GM19043 (cell line): ENCODE data around the gene PRMT1.

ENCODE experiments used
- ATAC-seq: cut with Tn5 transposase; IDR thresholded peaks from one replicate; pipeline ENCODE4 v1.9.1; 2021; ENCODE audit warnings: low read depth; ENCODE audit not compliant: unreplicated experiment

PRMT1 gene

DNA sequence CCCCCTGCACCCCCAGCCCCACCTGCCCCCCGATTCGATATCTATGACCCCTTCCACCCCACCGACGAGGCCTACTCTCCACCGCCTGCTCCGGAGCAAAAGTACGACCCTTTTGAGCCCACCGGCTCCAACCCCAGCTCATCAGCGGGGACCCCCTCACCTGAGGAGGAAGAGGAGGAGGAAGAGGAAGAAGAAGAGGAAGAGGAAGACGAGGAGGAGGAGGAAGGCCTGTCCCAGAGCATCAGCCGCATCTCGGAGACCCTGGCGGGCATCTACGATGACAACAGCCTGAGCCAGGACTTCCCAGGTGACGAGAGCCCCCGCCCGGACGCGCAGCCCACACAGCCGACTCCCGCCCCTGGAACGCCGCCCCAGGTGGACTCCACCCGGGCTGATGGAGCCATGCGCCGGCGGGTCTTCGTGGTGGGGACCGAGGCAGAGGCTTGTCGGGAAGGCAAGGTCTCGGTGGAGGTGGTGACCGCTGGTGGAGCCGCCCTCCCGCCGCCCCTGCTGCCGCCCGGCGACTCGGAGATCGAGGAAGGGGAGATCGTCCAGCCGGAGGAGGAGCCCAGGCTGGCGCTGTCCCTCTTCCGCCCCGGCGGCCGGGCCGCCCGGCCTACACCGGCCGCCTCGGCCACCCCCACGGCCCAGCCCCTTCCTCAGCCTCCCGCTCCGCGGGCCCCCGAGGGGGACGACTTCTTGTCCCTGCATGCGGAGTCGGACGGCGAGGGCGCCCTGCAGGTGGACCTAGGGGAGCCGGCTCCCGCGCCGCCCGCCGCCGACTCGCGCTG is 25.8 kb upstream of the PRMT1 start:
- no peak for ATAC-seq

DNA sequence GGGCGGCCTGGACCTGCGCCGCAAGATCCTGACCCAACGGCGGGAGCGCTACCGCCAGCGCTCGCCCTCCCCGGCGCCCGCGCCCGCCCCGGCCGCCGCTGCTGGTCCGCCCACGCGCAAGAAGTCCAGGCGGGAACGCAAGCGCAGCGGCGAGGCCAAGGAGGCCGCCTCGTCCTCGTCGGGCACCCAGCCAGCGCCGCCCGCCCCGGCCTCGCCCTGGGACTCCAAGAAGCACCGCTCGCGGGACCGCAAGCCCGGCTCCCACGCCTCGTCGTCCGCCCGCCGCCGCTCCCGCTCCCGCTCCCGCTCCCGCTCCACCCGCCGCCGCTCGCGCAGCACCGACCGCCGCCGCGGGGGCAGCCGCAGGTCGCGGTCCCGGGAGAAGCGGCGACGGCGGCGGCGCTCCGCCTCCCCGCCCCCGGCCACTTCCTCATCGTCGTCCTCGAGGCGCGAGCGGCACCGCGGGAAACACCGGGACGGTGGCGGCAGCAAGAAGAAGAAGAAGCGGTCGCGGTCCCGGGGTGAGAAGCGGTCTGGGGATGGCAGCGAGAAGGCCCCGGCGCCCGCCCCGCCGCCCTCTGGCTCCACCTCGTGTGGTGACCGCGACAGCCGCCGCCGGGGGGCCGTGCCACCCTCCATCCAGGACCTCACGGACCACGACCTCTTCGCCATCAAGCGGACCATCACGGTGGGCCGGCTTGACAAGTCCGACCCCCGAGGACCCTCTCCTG is 25.1 kb upstream of the PRMT1 start:
- ATAC-seq: no peak

DNA sequence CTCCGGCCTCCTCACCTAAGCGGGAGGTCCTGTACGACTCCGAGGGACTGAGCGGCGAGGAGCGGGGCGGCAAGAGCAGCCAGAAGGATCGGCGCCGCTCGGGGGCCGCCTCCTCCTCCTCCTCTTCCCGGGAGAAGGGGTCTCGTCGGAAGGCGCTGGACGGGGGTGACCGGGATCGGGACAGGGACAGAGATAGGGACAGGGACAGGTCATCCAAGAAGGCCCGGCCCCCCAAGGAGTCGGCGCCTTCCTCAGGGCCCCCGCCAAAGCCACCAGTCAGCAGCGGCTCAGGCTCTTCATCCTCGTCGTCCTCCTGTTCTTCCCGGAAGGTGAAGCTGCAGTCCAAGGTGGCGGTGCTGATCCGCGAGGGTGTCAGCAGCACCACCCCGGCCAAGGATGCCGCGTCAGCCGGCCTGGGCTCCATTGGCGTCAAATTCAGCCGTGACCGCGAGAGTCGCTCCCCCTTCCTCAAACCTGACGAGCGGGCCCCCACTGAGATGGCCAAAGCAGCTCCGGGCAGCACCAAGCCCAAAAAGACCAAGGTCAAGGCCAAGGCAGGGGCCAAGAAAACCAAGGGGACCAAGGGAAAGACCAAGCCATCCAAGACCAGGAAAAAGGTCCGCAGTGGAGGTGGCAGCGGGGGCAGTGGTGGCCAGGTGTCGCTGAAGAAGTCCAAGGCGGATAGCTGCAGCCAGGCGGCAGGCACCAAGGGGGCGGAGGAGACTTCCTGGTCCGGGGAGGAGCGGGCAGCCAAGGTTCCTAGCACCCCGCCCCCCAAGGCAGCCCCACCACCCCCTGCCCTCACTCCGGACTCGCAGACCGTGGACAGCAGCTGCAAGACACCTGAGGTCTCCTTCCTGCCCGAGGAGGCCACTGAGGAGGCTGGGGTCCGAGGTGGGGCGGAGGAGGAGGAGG is 24.3 kb upstream of the PRMT1 start:
- ATAC-seq: no peak

DNA sequence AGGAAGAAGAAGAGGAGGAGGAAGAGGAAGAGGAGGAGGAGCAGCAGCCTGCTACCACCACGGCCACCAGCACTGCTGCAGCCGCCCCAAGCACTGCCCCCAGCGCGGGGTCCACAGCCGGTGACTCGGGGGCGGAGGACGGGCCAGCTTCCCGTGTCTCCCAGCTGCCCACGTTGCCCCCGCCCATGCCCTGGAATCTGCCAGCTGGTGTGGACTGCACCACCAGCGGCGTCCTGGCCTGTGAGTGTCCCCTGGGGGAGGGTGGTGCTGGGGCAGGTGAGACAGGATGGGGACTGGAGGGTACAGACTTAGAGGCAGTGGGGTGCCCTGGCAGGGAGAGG is 23.6 kb upstream of the PRMT1 start:
- no peak for ATAC-seq

DNA sequence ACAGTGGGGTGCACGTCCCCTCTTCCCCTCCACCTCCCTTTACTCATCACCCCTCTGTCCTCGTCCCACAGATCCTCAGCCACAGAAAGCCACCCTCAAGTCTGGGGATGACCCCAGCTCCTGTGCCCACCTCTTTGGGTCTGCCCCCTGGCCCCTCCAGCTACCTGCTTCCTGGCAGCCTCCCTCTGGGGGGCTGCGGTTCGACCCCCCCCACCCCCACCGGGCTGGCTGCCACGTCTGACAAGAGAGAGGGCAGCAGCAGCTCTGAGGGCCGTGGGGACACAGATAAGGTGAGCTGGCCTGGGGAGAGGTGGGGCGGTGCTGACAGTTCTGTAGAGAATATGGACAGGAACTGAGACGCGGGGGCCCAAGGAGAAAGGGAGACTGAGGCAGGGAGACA is 22.5 kb upstream of the PRMT1 start:
- no peak for ATAC-seq

DNA sequence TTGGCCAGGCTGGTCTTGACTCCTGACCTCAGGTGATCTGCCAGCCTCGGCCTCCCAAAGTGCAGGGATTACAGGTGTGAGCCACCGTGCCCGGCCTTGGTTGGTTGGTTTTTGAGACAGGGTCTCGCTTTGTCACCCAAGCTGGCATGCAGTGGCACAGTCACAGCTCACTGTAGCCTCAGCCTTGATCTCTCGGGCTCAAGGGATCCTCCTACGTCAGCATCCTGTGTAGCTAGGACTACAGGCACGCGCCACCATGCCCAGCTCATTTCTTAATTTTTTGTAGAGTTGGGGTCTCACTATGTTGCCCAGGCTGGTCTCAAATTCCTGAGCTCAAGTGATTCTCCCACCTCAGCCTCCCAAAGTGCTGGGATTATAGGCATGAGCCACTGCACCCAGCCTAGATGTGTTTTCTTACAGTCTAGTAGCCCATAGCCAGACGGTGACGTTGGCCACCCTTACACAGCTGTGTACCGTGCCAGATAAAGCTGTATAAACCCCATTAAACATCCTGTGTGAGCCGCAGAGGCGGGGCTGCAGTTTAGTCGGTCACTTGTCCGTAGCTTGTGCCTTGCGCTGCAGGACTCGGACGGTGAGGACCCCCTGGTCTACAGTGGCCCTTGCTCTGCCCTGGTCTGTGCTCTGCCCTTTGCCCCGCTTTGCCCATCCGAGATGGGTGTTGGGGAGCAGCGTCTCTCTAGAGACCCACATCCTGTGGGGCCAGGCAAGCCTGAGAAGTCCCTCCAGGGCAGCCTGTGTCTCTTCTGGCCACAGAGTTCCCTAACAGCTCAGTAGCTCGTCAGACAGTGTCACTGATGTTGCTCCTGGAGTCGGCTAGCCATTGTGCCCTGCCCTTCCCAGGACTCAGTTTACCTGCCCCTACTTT is 21.3 kb upstream of the PRMT1 start:
- ATAC-seq: no peak

DNA sequence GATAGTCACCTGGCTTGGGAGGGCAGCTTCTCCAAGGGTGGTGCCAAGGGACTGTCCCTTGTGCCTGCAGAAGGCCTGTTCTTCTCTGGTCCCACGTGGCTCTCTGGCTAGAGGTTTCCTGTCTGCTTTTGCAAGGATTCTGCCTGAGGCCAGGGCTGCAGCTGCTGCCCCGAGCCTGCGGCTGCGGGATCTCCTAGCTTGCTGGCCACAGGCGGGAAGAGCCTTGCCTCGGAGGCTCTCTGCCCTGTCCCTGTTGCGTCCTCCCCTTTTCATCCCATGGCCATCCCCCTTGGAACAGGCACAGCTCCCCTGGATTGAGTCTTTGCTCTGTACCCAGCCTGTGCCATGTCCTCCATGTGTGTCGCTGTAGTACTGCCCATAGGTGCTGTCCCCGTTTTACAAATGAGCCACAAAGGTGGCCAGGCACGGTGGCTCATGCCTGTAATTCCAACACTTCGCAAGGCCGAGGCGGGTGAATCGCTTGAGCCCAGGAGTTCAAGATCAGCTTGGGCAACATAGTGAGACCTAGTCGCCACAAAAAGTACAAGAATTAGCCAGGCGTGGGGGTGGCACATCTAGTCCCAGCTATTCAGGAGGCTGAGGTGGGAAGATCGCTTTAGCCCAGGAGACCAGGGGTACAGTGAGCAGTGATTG is 20.5 kb upstream of the PRMT1 start:
- no peak for ATAC-seq

DNA sequence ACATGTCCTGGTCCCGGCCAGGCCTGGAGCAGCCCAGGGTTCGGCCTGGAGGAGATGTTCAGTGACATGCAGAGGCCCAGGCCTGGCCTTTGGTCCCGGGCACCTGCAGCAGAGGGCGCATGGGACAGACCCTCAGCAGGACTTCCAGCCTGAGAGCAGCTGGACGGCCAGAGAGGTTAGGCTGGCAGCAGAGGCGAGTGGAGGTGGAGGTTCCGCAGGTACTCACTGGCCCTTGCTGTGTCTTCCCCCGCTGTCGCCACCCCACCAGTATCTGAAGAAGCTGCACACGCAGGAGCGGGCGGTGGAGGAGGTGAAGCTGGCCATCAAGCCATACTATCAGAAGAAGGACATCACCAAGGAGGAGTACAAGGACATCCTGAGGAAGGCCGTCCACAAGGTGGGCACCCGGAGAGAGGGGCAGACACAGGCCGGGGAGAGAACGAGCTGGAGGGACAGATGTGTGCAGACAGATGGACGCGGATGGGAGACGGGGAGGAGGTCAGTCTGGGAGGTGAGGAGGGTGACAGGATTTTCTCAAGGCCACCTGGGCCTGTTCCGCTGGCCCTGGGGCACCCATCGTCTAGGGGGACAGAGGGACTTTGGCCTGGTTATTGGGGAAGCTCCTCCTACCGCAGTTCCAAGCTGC is 19.5 kb upstream of the PRMT1 start:
- no peak for ATAC-seq

DNA sequence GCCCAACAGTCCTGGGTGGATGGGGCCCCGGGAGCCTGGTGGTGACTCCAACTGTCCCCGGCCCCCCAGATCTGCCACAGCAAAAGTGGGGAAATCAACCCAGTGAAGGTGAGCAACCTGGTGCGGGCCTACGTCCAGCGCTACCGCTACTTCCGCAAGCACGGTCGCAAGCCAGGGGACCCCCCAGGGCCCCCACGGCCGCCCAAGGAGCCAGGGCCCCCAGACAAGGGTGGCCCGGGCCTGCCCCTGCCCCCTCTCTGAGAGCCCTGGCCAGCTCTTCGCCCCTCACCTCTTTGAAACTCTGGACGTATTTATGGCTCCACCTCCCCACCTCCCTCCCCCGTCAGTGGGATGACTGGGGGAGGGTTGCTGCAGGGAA is 18.9 kb upstream of the PRMT1 start:
- no peak for ATAC-seq

DNA sequence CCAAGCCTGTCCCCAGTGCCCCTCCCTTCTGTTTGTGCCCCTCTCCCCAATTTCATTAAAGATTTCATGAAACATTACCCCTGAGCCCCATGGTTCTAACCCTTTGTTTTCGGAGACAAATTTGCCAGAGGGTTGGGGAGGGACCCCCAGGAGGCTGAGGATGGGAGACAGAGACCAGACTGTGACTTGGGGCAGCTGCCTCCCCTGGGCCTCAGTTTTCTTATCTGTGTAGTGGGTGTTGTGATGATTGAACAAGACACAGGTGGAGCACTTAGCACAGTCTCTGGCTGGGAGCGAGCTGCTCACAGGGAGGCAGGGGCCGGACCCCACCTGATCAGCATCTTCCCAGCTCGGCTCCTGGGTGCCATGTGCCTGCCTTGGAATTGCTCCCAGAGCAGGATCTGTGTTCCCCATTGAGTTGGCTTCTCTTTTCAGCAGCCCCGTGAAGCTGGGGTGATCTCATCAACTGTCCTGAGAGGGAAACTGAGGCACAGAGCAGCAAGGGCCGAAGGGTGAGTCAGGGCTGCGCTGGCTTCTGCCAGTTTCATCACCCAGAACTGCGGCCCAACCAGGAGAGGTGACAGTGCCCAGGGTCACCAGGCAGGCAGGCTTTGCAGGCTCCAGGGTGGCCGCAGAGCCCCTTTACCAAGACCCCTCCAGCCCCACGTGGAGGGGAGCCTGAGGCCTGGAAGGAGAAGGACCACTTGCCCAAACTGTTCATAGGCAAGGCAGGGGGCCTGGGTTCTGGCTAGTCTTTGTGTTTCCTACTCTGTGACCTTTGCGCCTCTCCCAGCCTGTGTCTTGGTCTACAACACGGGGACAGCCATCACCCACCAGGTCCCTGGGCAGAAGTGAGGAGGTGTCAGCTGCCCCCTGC is 18.3 kb upstream of the PRMT1 start:
- ATAC-seq: no peak

DNA sequence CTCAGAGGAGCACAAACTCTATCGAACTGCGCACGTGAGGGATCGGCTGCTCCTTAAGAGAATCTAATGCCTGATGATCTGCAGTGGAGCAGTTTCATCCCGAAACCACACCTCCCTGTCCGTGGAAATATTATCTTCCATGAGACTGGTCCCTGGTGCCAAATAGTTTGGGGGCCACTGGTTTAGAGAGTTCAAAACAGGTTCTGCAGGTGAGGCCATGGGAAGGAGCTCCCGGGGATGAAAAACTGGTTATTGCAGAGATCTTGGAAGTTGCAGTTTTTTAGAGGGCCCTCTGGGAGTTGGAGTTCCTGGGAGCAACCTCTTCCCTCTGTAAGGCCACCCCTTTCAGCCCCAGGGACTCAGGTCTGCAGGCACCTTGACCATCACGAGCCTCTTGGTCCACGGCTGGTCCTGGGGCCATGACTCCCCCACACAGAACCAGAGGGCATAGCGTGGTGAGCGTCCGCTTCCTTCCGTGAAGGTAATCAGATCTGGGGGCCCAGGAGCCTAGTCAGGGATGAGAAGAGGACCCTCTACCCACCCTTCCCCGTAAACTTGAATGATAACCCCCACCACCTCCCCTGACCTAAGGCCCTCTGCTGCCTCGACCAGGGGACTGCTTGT is 16.6 kb upstream of the PRMT1 start:
- no peak for ATAC-seq

DNA sequence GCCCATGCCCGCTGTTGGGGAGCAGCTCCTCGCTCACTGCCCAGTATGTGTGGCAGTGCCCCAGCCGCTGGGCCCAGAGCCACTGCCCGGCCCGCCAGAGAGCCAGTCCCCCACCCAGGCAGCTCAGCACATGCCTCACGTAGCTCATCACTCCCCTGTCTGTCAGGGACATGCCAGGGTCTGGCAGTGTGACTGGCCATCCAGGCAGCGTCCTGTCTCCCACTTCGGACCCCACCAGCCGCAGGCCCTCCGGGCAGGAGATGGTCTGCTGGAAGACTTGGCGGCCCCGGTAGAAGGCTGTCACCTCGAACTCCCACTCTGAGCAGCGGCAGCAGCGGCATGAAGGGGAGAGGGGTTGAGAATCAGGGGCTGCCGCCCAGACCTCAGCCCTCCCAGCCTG is 15.1 kb upstream of the PRMT1 start:
- ATAC-seq: no peak

DNA sequence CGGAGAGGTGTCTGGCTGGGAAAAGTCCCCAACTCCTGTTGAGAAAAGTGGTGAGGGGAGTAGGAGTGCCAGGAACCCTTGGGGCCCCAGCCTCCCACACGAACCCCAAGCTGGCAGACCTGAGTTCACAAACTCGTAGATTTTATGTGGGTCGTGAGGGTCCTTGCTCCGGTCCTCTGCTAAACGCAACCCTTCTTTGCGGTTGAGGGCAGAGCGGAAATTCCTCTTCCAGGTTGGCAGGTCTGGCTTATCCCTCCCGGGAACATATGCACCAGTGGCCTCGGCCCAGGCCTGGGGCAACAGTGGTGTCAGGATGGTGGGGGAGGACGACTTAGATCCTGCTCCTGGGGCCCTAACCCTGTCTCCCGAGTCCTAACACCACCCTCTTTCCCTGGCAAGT is 13.8 kb upstream of the PRMT1 start:
- ATAC-seq: no peak

DNA sequence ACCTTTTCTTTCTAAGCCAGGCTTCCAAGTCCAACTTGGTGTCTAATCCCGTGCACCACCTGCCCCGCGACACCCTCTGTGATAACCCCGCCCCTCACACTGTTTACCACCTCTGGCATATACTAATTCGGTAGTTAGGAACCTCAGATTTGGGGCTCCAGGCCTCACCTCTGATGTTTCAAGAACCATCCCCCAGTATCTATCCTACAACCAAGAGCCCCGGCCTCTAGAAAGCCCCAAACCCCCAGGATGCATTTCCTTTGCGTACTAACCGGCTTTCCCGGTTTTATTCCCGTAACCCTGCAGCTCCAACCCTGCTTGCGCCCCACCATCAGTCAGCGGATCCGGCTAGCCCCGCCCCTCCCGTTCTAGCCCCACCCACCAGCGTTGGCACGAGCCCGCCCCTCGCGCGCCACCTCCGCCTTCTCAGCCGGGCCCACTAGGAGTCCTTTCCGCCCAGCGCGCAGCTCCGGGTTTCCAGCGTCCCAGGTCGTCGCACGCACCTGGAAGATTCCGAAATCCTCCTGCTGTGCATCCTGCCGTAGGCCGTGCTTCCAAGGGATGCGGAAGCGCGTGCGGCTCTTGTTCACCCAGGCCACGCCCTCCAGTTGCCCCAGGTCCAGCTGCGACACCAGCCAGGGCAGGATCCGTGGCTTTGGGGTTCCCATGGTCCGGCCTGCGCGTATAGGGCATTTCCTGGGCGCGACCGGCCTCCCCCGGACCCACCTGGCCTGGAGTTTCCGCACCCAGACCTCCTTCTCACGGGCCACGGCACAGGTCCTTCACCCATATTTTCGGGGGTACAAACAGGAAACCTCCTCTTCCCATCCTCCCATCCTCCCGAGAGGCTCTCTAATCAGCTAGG is 12.7 kb upstream of the PRMT1 start:
- no peak for ATAC-seq

DNA sequence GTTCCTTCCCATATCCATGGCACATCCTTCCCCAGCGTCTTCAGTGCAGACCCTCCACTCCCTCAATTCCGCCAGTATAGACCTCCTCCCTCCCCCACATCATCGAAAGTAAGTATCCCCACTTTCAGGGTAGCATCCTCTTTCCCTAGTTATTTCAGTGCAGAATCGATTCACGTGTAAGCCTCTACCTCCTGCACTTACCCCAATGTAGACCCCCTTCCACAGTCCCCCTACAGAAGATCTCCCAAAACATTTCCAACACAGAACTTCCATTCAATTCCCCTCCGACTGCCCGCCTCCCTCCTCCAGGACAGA is 12.1 kb upstream of the PRMT1 start:
- no peak for ATAC-seq

DNA sequence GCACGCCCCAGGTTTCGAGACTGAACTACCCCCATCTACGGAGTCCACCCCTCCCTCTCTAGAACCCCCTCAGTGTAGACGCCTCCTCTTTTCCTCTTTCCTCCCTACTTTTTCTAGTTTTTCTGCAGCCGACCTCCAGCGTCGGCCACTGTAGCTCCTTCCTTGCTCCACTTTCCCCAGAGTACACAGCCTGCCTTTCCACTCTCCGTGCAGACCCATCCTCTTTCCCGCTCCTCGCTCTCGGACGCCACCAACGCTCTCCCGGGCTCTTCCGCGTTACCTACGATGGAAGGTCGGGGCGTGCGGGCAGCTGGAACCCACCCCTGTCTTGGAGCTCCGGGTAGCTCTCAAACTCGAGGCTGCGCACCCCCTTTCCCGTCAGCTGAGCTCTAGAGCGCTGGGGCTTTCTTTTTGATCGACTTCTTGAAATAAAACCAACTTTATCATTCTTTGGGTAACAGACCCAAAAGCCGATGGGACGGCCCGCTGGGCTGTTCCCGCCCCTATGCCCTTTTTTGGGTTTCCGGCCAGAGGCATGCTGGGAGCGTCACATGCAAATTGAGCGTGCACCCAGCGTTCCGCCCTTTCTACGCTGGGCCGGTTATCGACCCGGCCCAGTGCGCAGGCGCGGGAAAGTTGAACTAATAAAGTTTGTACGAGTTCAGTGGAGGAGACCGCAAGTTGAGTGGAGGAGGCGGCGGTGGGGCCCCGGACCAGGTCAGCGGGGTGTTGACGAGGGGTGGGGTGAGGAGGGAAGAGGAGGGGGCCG is 11.5 kb upstream of the PRMT1 start, which contains the start of the genes BCL2L12 and IRF3:
Gene BCL2L12, plus strand, starts transcription at position 583 of the 769 bp plus-strand sequence. CDS start 760 bp downstream, outside the sequence.
Gene IRF3, minus strand, starts transcription at position 507 of the 769 bp plus-strand sequence. CDS start 1,019 bp downstream, outside the sequence.
- peak; percentile 72 for ATAC-seq
